GM10248 (cell line): ENCODE measurements around the gene VGLL4.

ENCODE experiments used
- CTCF ChIA-PET: fragments of 300-600 bp; sonication (Branson Sonifier 250); formaldehyde crosslinking; extraction: SDS; loops from one replicate; lab custom pipeline; 2021; ENCODE audit warnings: antibody characterized with exemption; lab: Yijun Ruan, JAX
- POLR2A ChIA-PET: fragments of 350-650 bp; sonication (Branson Sonifier 250); formaldehyde crosslinking; extraction: SDS; loops from one replicate; lab custom pipeline; 2020; ENCODE audit warnings: antibody characterized with exemption; lab: Yijun Ruan, JAX
- DNase-seq: peaks from one replicate; pipeline ENCODE4 v3.0.0; 2012; ENCODE audit errors: extremely low spot score
- TF ChIP-seq, protein P1 (sequence below): IDR thresholded peaks from 2 replicates; pipeline ENCODE4 v1.5.1; 2012; ENCODE audit warnings: mild to moderate bottlenecking, low read depth; ENCODE audit errors: extremely low read depth, missing control alignments, control extremely low read depth

Gene VGLL4

DNA sequence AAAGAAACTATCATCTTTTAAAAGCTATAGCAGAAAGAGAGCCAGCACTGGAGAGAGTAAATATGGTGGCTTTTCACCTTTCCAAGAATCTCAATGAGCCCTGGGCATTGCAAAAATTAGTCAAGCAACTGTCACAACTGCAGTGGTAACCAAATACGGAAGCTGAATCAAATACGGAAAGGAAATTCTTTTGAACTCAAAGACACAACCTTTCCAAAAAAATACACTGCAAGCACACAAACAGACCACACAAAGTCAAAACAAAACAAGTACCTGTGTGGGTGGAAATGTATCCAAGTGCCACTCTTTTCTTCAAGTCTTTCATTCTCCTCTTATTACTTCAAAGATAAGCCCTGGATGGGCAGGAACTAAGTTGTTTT is 17.6 kb downstream of the VGLL4 start:
- TF ChIP-seq, protein P1, sequence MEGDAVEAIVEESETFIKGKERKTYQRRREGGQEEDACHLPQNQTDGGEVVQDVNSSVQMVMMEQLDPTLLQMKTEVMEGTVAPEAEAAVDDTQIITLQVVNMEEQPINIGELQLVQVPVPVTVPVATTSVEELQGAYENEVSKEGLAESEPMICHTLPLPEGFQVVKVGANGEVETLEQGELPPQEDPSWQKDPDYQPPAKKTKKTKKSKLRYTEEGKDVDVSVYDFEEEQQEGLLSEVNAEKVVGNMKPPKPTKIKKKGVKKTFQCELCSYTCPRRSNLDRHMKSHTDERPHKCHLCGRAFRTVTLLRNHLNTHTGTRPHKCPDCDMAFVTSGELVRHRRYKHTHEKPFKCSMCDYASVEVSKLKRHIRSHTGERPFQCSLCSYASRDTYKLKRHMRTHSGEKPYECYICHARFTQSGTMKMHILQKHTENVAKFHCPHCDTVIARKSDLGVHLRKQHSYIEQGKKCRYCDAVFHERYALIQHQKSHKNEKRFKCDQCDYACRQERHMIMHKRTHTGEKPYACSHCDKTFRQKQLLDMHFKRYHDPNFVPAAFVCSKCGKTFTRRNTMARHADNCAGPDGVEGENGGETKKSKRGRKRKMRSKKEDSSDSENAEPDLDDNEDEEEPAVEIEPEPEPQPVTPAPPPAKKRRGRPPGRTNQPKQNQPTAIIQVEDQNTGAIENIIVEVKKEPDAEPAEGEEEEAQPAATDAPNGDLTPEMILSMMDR: no peak
- DNase-seq: peak; percentile 61
- ChIA-PET POLR2A (no interaction called here), CTCF (interaction anchor here (0.7 to 2.9 kb wide), 8 partner anchors 8 to 247 kb away, joined by 3 to 9 read pairs (median 4); partner anchors contain the start of gene VGLL4)

DNA sequence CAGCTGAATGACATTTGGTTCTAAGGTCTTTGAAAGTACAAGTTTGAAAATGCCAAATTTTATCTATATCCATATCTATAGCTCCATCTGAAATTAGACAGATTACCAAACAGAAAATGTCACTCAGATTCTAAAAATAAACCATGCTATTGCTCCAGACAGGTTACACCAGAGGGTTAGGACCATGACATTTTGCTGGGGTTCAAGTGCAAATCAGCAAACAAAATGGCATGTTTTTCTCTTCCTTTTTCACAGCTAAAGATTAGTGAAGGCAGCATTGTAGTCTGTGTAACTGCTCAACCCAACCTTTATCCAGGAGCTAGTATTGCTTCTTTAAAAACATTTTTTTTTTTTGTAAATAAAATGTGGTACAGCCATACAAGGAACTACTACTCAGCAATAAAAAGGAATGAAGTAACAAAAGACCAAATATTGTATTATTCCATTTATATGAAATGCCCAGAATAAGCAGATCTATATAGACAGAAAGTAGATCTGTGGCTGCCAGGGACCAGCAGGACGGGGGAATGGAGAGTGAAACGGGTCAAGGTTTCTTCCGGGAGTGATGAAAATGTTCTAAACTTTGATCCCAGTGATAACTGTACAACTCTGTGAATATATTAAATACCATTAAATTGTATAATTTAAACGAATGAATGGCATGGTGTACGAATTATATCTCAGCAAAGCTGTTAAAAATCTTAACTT is 18.2 kb downstream of the VGLL4 start:
- CTCF ChIA-PET: interaction anchor here (0.7 to 2.9 kb wide), 7 partner anchors 8 to 19 kb away, joined by 3 to 9 read pairs (median 6); partner anchors contain the start of gene VGLL4

DNA sequence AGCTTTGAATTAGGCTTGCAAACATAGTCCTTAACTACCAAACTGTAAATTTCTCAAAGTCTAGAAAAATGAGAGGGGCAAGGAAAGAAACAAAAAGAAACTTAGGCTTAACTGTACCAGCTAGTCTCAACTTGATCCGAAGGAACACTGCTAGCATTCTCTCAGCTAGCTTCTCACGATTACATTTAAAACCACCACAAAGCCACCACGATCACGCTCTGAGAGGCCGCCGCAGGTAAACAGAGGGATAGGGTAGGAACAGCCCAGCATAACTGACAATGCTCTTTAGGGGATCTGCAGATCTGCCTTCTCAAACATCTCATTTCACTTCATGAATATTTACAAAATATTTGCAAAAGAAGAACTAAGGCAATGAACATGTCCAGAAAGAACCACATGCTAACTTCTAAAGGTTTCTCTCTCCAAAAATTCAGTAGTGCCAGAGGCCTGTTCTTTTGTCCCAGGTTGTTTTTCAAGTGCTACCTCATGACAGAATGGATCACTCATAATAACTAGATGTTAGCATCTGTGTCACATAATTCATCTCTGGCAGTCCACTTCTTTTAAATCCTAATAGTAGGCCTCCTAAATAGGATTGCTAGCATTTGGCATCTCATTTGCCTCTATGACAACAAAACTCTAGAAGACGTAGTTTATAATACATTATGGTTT is 18.9 kb downstream of the VGLL4 start:
- ChIA-PET POLR2A (no interaction called here), CTCF (interaction anchor here (1.2 to 2.9 kb wide), 3 partner anchors 11 to 19 kb away, joined by 6 to 9 read pairs (median 6); partner anchors contain the start of gene VGLL4)
- TF ChIP-seq, protein P1: no peak
- DNase-seq: no peak

More for the DNA sequence above, 18.2 kb downstream of the VGLL4 start:
- no peak for DNase-seq
- TF ChIP-seq, protein P1: no peak
- POLR2A ChIA-PET: no interaction called here

DNA sequence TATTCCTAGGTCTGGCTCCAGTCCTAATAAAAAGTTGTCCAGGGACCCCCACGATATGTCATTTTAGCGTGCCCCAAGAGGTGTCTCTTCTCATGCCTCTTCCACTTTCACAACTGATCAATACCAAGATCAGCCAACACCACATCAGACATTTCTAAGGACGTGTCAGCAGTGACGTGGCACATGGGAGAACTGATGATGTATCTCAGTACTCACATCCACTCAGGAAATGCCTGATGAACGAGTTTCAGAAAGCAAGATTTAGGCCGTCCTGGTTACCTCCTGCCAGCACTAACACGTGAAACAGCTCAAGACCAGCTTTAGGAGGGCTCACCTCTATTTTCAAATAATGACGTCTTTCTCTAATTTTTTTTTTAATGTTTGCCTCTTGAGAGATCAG is 19.6 kb downstream of the VGLL4 start:
- POLR2A ChIA-PET: no interaction called here
- CTCF ChIA-PET: interaction anchor here (1.2 to 2.9 kb wide), 3 partner anchors 11 to 19 kb away, joined by 6 to 9 read pairs (median 6); partner anchors contain the start of gene VGLL4
- DNase-seq: peak; percentile 43
- TF ChIP-seq, protein P1: no peak

DNA sequence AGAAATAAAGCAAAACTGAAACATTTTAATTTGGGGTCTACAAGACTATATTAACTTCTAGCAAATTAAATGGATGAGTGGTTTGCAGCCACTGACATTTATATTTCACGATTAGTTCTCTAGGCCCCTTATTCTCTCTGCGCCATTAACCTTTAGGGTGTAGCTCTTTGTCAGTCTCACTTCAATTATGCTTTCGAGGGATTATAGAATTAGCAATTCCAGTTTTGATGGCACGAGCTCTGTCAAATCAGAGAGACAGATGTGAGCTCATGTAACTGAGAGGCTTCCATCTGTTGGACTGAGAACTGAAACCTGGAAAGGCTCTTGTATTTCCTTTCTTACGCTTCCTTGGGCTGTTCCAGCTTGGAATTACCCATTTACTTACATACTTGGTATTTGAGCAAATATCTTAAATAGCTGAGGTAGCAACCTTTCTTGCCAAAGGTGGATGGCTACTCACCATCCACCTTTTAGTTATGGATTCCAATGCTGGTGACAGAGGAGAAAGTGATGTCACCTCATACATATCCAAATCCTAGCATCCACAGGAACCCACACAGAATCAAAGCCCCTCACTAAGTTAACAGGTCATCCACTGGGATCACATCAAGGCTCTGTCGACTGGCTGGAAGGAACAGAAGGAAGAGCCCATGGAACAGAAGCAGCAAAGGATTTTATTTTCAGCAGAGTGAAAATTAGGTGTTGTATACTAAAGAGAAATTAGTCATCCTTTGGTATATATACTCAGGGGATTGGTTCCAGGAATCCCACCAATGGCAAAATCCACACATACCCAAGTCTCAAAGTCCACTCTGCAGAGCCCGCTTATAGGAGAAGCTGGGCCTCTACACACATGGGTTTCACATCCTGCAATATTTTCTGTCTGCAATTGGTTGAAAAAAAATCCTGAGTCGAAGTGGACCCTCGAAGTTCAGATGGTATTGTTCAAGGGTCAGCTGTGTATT is 20.8 kb downstream of the VGLL4 start:
- POLR2A ChIA-PET: no interaction called here
- TF ChIP-seq, protein P1: no peak
- CTCF ChIA-PET: interaction anchor here (0.9 to 8.9 kb wide), 5 partner anchors 10 to 388 kb away, joined by 3 to 56 read pairs (median 4); no protein-coding TSS in a partner anchor
- DNase-seq: no peak
